Adrenal gland (tissue), 12 donors: ENCODE results near the gene ALPK3. TPM values are rescaled to one million over a fixed set of nuclear protein-coding genes. Genes with fewer than 3 reads are reported as not detected.

Source experiments
- DNase-seq, 7 donors: peaks; one replicate each; pipeline ENCODE4 v3.0.0-alpha.2; 2019 to 2020
- H3K27ac ChIP-seq, 5 donors: fragments of 200-600 bp; sonication (generic) in 4 of 5; 1 replicate in 3 of 5; 2 replicates in 2 of 5; pipeline versions ENCODE4 v1.5.1 to v1.8.0; 2016 to 2020; ENCODE audit warnings: mild to moderate bottlenecking in 1 of 5
- H3K27me3 ChIP-seq: fragments of 200-600 bp; 2 replicates; pipeline ENCODE4 v1.8.0; 2021
- H3K36me3 ChIP-seq, 2 donors: fragments of 200-600 bp; replicated peaks in 1 of 2; 1 replicate in 1 of 2; 2 replicates in 1 of 2; pipeline versions ENCODE4 v1.5.1 to v1.8.0; 2018 to 2022
- H3K4me1 ChIP-seq, 2 donors: fragments of 200-600 bp; replicated peaks in 1 of 2; 1 replicate in 1 of 2; 2 replicates in 1 of 2; pipeline versions ENCODE4 v1.5.1 to v1.8.0; 2018 to 2021
- H3K4me3 ChIP-seq, 4 donors: fragments of 200-600 bp; sonication (generic) in 3 of 4; one replicate each; pipeline ENCODE4 v1.5.1; 2016 to 2018
- H3K9me3 ChIP-seq, 3 donors: fragments of 200-600 bp; sonication (generic) in 1 of 3; replicated peaks in 1 of 3; 1 replicate in 2 of 3; 2 replicates in 1 of 3; pipeline versions ENCODE4 v1.5.1 to v1.8.0; 2016 to 2021
- CTCF ChIP-seq, 6 experiments: fragments of 450-650 bp in 4 of 6; fragments of 200-600 bp in 2 of 6; sonication (generic) in 1 of 6; IDR thresholded peaks; 1 replicate in 5 of 6; 2 replicates in 1 of 6; pipeline versions ENCODE4 v1.5.1 to v1.8.0; 2016 to 2021; ENCODE audit warnings: antibody characterized with exemption in 6 of 6, mild to moderate bottlenecking in 2 of 6, moderate library complexity in 1 of 6
- POLR2A ChIP-seq, 2 donors: fragments of 450-650 bp; IDR thresholded peaks; one replicate each; pipeline ENCODE4 v1.6.1; 2017; ENCODE audit warnings: antibody characterized with exemption in 2 of 2, mild to moderate bottlenecking in 2 of 2, moderate library complexity in 1 of 2
- WGBS, 4 donors: extraction: QIAGEN DNeasy Blood & Tissue Kit in 2 of 4; methylation state at CpG; one replicate each; pipeline versions ENCODE4 v1.1.5 to v1.1.7; 2013 to 2017; 5-methylcytosine and 5-hydroxymethylcytosine counted together
- intact Hi-C, 2 donors: fragments of 100-400 bp; cut with DNase I; formaldehyde crosslinking; loops; one replicate each; pipeline versions ENCODE4 v1.14.1 to v1.15.0; 2022 to 2023
- polyA plus RNA-seq, 3 donors: library from polyadenylated mRNA; stranded (reverse); fragments of 200-250 nt in 2 of 3; fragments of 350-450 nt in 1 of 3; fragmentation: Illumina TruSeq in 1 of 3; extraction: RNeasy Lipid Tissue Mini Kit (QIAGEN cat#74804) in 1 of 3; gene quantifications; one replicate each; pipeline ENCODE4 v1.2.3, GENCODE V29; 2013 to 2014
- total RNA-seq, 9 donors: library from RNA; depleted of rRNA in 4 of 9; stranded (reverse); fragments of >200 nt in 4 of 9; fragments of 120-200 nt in 1 of 9; fragmentation: NEBNext Ultra II Directional in 1 of 9; extraction: Animal tissue kit (Norgen Biotek cat#: 25700) in 1 of 9; gene quantifications; one replicate each; pipeline versions ENCODE4 v1.1.0 to v1.2.4, GENCODE V29; 2013 to 2023
- donor health status: healthy with polysubstance abuse.
- donor health status: Bipolar disorder and iron deficiency.
- donor health status: DM: yes; HTN: yes; CAD: no.
- donor health status: DM: no; HTN: no; CAD: no.
- donor health status: DM: no; HTN: no; CAD: no.
- donor health status: DM: yes; HTN: yes; CAD: no.

The ALPK3 gene
- total and polyA plus RNA-seq, 12 donors = 5.8 to 39.3 (median 15.9) TPM

GRCh38 chr15:84904419-84904818 is 87.3 kb downstream of the ALPK3 start:
- H3K27me3 ChIP-seq = no peaks in the 10 kb centered on the region
- no peaks in the 10 kb centered on the region for H3K36me3 ChIP-seq
- H3K4me1 ChIP-seq = peaks cover 11 to 19% of the 10 kb centered on the region in 2 donors
- no peak overlapping the region for H3K4me3 ChIP-seq
- peaks cover 0 to 5% (median 0%) of the 10 kb centered on the region in 3 donors for H3K9me3 ChIP-seq
- intact Hi-C loops = no loop called here
- no peak for DNase-seq
- TF ChIP-seq CTCF (IDR thresholded peaks at IDR 0.05) (no peak), POLR2A (IDR thresholded peaks at IDR 0.05) (no peak)
- H3K27ac ChIP-seq = peak overlapping the region in 2 of 5 donors; percentile 17 to 41
- WGBS, 4 donors = 66 to 100% (median 79%) methylated on average over 2 of the region's 2 CpGs

GRCh38 chr15:84905016-84905916 is 88.1 kb downstream of the ALPK3 start:
- Histone ChIP-seq H3K9me3 (peaks cover 0 to 5% (median 0%) of the 10 kb centered on the region in 3 donors), H3K27ac (peak overlapping the region in 2 of 5 donors; percentile 17 to 41), H3K36me3 (no peaks in the 10 kb centered on the region), H3K27me3 (no peaks in the 10 kb centered on the region), H3K4me3 (no peak overlapping the region), H3K4me1 (peaks cover 11 to 19% of the 10 kb centered on the region in 2 donors)
- no peak for TF ChIP-seq POLR2A (IDR thresholded peaks at IDR 0.05)
- TF ChIP-seq CTCF (IDR thresholded peaks at IDR 0.05) = no peak
- WGBS, 4 donors = 93 to 97% (median 93%) methylated on average over 13 to 15 of the region's 15 CpGs
- DNase-seq = no peak
- intact Hi-C loops = no loop called here

GRCh38 chr15:84907731-84908130 is 90.6 kb downstream of the ALPK3 start:
- Histone ChIP-seq H3K27ac (no peak overlapping the region), H3K27me3 (no peaks in the 10 kb centered on the region), H3K4me3 (no peak overlapping the region), H3K36me3 (no peaks in the 10 kb centered on the region), H3K9me3 (no peaks in the 10 kb centered on the region), H3K4me1 (peaks cover 27 to 39% of the 10 kb centered on the region in 2 donors)
- intact Hi-C loops = no loop called here
- 62 to 72% (median 70%) methylated on average over 4 of the region's 4 CpGs for WGBS, 4 donors
- TF ChIP-seq CTCF (IDR thresholded peaks at IDR 0.05) (no peak), POLR2A (IDR thresholded peaks at IDR 0.05) (no peak)
- no peak for DNase-seq

- 43 to 51% (median 48%) methylated on average over 13 of the region's 13 CpGs for WGBS, 4 donors
- intact Hi-C loops = no loop called here
- DNase-seq = no peak
- Histone ChIP-seq H3K9me3 (no peaks in the 10 kb centered on the region), H3K27ac (peak overlapping the region in 2 of 5 donors; percentile 4 to 51), H3K4me3 (no peak overlapping the region), H3K36me3 (no peaks in the 10 kb centered on the region), H3K27me3 (no peaks in the 10 kb centered on the region), H3K4me1 (peaks cover 35 to 47% of the 10 kb centered on the region in 2 donors)
- no peak for TF ChIP-seq CTCF (IDR thresholded peaks at IDR 0.05)
- TF ChIP-seq POLR2A (IDR thresholded peaks at IDR 0.05) = no peak
Observed at GRCh38 chr15:84908564-84908963, 91.4 kb downstream of the ALPK3 start.
